ENCODE results near the gene PRSS22.
A peak's percentile ranks its signal among the peaks of the same experiment; 100 is the strongest.

Gene PRSS22

DNA sequence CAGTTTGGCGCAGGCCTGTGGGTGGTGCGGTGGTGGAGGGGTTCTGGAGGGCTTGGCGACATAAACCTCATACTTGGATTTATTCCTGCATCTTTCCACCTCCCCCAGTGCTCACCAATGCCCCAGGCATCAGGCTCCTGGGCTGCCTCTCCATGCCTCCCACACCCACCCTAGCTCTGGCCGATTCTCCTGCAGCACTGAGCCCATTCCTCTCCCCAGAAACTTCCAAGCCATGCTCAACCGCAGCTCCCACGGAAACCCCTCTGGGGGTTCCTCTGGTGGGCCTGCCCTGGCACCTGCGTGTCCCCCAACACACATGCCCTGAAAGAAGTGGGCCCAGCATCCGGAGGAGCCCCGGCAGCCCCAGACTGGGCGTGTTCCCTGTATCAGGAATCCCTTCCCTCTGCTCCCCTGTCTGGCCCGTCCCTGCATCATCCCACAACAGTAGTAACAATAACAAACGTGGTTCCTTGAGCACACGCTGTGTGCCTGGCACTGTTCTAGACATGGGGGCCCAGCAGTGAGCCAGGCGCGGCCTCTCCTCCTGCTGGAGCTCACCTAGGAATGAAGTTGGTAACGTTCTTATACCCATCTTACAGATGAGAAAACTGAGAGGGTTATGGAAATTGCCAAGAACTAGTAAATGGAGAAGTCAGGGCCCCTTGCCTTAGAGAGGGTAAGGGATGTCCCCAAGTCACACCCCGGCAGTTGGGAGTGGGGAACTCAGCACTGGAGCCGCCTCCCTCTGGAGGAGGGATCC lies 38.6 kb downstream of the PRSS22 start:
- DNase-seq (ENCODE audit: low spot score) = no peak
- TF ChIP-seq CTCF (IDR thresholded peaks at IDR 0.05; ENCODE audit: extremely low read depth, insufficient read depth, missing control alignments) = no peak
- in situ Hi-C loops (cut with MboI; ENCODE audit: low pct_unique_long_range_greater_than_20kb, low sequenced_read_pairs, unreplicated experiment) = no loop called here

DNA sequence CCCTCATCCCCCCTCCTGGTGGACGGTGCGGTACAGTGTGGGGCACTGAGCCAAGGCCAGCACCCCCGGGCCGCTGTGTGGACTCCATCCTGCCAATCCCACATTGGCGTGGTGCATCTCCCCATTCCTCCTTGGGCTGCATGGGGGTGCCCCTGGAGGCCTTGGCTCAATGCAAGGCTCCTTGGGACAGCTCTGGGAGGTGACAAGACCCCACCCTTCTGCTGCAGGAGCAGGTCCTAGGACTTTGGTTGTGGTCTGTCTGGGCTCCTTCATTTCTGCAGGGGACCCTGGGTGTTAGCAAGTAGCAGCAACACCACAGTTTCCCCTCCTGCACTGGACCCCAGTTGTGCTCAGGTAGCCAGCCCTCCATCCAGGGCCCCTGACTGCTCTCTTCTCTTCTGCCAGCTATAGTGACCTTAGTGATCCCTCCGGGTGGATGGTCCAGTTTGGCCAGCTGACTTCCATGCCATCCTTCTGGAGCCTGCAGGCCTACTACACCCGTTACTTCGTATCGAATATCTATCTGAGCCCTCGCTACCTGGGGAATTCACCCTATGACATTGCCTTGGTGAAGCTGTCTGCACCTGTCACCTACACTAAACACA lies 39.6 kb downstream of the PRSS22 start:
- in situ Hi-C loops (cut with MboI; ENCODE audit: low pct_unique_long_range_greater_than_20kb, low sequenced_read_pairs, unreplicated experiment) = no loop called here
- no peak for DNase-seq (ENCODE audit: low spot score)
- TF ChIP-seq CTCF (IDR thresholded peaks at IDR 0.05; ENCODE audit: extremely low read depth, insufficient read depth, missing control alignments) = no peak

DNA sequence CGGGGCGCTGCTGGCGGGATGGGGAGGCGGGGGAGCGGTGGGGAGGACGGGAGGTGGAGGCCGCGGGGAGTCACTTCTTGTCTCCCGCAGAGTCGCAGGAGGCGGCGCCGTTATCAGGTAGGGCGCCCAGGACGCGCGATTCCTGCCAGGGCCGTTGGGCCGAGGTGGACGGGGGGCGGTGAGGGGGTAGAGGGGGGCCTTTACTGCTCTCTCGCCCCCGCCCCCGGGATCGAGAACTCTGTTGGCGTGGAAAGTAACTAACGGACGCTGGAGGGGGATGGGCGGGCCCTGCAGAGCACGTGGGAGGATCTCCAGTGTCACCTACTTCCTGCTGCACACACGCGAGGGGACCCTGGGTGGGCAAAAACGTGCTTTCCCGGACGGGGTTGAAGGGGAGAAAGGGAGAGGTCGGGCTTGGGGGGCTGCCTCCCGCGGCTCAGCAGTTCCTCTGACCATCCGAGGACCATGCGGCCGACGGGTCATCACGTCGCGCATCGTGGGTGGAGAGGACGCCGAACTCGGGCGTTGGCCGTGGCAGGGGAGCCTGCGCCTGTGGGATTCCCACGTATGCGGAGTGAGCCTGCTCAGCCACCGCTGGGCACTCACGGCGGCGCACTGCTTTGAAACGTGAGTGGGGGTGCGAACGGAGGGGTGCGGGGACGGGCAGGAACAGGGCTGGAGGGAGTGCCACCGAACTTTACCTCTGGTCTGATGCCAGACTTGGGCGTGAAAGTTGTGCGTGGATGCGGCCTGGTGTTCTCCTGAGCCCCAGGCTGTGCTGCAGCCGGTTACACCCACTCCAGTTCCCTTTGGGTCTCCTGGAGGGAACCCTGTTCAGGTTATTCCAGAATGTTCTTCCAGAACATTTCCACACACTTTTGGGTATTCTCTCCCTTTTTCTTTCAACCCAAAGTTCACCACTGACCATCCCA lies 40.4 kb downstream of the PRSS22 start:
- in situ Hi-C loops (cut with MboI; ENCODE audit: low pct_unique_long_range_greater_than_20kb, low sequenced_read_pairs, unreplicated experiment) = no loop called here
- DNase-seq (ENCODE audit: low spot score) = no peak
- TF ChIP-seq CTCF (IDR thresholded peaks at IDR 0.05; ENCODE audit: extremely low read depth, insufficient read depth, missing control alignments) = no peak

DNA sequence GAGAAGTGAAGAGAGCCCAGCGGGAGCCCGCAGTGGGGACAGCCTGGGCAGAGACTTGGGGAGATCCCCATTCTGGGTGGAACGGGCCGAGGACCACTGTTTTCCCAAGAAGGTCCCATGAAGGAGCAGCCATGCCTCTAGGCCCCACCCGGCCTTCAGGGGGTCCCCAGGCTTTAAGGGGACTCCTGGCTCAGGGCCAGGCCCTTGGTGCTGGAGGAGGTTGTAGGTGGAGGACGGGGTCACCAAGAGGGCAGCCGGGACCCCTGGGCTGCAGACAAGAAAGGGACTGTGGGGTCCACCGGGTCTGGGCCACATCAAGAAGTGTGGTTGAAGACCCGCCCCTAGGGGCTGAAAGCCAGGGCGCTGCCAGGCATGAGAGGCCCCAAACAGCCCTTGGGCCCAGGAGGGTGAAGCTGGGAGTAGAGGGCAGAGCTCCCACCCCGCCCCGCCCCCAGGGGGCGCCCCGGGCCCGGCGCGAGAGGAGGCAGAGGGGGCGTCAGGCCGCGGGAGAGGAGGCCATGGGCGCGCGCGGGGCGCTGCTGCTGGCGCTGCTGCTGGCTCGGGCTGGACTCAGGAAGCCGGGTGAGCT lies 41.1 kb downstream of the PRSS22 start, which contains the start of gene PRSS21:
TSS of gene PRSS21 (plus strand) at position 487 of the 589 bp plus-strand sequence. CDS start at position 519, 32 bp downstream.
- DNase-seq (ENCODE audit: low spot score) = peak; percentile 69
- TF ChIP-seq CTCF (IDR thresholded peaks at IDR 0.05; ENCODE audit: extremely low read depth, insufficient read depth, missing control alignments) = peak; percentile 25

GRCh38 chr16:2815299-2815771 lies 42.6 kb downstream of the PRSS22 start:
- no peak for TF ChIP-seq CTCF (IDR thresholded peaks at IDR 0.05; ENCODE audit: extremely low read depth, insufficient read depth, missing control alignments)
- in situ Hi-C loops (cut with MboI; ENCODE audit: low pct_unique_long_range_greater_than_20kb, low sequenced_read_pairs, unreplicated experiment) = no loop called here

More for the DNA sequence above, 41.1 kb downstream of the PRSS22 start, which contains the start of gene PRSS21:
- in situ Hi-C loops (cut with MboI; ENCODE audit: low pct_unique_long_range_greater_than_20kb, low sequenced_read_pairs, unreplicated experiment) = no loop called here

More at GRCh38 chr16:2815299-2815771, 42.6 kb downstream of the PRSS22 start:
- DNase-seq (ENCODE audit: low spot score) = no peak
